SK-N-SH (cell line): ENCODE measurements around the gene ACAD11. TPM values are rescaled to one million over a fixed set of nuclear protein-coding genes. Genes with fewer than 3 reads are reported as not detected.

ENCODE experiments used
- POLR2AphosphoS5 ChIP-seq: IDR thresholded peaks from 2 replicates; pipeline ENCODE4 v1.6.1; 2012; ENCODE audit warnings: low read depth, low read length
- polyA plus RNA-seq, 3 experiments: library from polyadenylated mRNA; depleted of rRNA; stranded (reverse); fragments of >200 nt; gene quantifications; 2 replicates each; pipeline ENCODE4 v1.2.3, GENCODE V29; 2012
- TF ChIP-seq, protein P1 (sequence below): IDR thresholded peaks from 2 replicates; pipeline ENCODE4 v1.4.0; 2012; ENCODE audit warnings: low read depth, borderline replicate concordance
- TF ChIP-seq, protein P2 (sequence below): IDR thresholded peaks from 2 replicates; pipeline ENCODE4 v1.4.0; 2012; ENCODE audit warnings: low read depth, borderline replicate concordance

Gene ACAD11
- polyA plus RNA-seq, 1 of the 3 experiments (the other 2 are of a cell fraction) = 16.3 TPM

DNA sequence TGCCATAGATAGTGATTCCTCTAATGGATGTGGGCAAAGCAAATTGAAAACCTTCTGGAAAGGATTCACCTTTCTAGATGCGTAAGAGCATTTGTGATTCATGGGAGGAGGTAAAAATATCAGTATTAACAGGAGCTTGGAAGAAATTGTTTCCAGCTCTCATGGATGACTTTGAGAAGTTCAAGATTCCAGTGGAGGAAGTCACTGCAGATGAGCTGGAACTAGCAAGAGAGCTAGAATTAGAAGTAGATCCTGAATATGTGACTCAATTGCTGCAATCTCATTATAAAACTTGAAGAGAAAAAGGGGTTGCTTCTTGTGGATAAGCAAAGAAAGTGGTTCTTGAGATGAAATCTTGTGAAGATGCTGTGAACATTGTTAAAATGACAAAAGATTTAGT, 150.5 kb downstream of the ACAD11 start (continued):
- TF ChIP-seq, protein P1, sequence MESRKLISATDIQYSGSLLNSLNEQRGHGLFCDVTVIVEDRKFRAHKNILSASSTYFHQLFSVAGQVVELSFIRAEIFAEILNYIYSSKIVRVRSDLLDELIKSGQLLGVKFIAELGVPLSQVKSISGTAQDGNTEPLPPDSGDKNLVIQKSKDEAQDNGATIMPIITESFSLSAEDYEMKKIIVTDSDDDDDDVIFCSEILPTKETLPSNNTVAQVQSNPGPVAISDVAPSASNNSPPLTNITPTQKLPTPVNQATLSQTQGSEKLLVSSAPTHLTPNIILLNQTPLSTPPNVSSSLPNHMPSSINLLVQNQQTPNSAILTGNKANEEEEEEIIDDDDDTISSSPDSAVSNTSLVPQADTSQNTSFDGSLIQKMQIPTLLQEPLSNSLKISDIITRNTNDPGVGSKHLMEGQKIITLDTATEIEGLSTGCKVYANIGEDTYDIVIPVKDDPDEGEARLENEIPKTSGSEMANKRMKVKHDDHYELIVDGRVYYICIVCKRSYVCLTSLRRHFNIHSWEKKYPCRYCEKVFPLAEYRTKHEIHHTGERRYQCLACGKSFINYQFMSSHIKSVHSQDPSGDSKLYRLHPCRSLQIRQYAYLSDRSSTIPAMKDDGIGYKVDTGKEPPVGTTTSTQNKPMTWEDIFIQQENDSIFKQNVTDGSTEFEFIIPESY = no peak
- TF ChIP-seq, protein P2, sequence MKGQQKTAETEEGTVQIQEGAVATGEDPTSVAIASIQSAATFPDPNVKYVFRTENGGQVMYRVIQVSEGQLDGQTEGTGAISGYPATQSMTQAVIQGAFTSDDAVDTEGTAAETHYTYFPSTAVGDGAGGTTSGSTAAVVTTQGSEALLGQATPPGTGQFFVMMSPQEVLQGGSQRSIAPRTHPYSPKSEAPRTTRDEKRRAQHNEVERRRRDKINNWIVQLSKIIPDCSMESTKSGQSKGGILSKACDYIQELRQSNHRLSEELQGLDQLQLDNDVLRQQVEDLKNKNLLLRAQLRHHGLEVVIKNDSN = no peak
- no peak for TF ChIP-seq POLR2AphosphoS5

Other genes with a start within 250 kb of the ACAD11 start
- 10.8 and 17.3 TPM in 2 replicates for gene DNAJC13, start 242.3 kb downstream of the ACAD11 start, polyA plus RNA-seq (2012; rRNA removed)
- 0.10 and 0.37 TPM in 2 replicates for gene ACKR4, start 62.5 kb downstream of the ACAD11 start, polyA plus RNA-seq (2012; rRNA removed)
- gene UBA5, start 520 bp upstream of the ACAD11 start, polyA plus RNA-seq (2012; rRNA removed) = 33.0 and 38.3 TPM in 2 replicates
- 19.0 and 27.4 TPM in 2 replicates for gene NPHP3, start 62.6 kb upstream of the ACAD11 start, polyA plus RNA-seq (2012; rRNA removed)